Measurements from ENCODE around the gene SURF2. TPM values are rescaled to one million over a fixed set of nuclear protein-coding genes. Genes with fewer than 3 reads are reported as not detected.
A peak's percentile ranks its signal among the peaks of the same experiment; 100 is the strongest.

SURF2 gene
- total RNA-seq, 1 donor from 2014 or later = 12.0 TPM

DNA sequence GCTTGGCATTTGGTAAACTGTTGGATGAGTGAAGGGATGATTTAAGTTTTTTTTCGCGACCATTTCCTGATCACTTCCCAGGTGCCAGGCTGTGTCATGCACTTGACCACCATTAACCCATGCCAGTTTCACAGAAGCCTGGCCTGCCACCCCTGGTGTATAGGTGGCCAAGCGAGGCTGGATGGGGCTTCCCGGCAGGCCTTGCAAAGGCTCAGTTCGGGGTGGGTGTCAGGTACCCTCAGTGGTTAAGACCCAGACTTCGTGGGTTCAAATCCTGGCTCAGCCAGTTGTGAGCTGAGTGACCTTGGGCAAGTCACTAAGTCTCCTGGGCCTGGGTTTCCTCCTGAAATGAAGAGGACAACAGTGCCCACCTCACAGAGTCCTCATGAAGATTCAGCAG is 10.8 kb upstream of the SURF2 start:
- intact Hi-C loops (cut with DNase I) = no loop called here
- no peak overlapping the region for H3K4me3 ChIP-seq
- no peaks in the 10 kb centered on the region for H3K27me3 ChIP-seq
- H3K9me3 ChIP-seq = no peaks in the 10 kb centered on the region
- ATAC-seq (no peak), DNase-seq (no peak)
- H3K36me3 ChIP-seq = peaks cover 66% of the 10 kb centered on the region
- peaks cover 26% of the 10 kb centered on the region for H3K4me1 ChIP-seq
- TF ChIP-seq, protein P1, sequence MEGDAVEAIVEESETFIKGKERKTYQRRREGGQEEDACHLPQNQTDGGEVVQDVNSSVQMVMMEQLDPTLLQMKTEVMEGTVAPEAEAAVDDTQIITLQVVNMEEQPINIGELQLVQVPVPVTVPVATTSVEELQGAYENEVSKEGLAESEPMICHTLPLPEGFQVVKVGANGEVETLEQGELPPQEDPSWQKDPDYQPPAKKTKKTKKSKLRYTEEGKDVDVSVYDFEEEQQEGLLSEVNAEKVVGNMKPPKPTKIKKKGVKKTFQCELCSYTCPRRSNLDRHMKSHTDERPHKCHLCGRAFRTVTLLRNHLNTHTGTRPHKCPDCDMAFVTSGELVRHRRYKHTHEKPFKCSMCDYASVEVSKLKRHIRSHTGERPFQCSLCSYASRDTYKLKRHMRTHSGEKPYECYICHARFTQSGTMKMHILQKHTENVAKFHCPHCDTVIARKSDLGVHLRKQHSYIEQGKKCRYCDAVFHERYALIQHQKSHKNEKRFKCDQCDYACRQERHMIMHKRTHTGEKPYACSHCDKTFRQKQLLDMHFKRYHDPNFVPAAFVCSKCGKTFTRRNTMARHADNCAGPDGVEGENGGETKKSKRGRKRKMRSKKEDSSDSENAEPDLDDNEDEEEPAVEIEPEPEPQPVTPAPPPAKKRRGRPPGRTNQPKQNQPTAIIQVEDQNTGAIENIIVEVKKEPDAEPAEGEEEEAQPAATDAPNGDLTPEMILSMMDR (IDR thresholded peaks at IDR 0.05) = no peak
- H3K27ac ChIP-seq = no peak overlapping the region

DNA sequence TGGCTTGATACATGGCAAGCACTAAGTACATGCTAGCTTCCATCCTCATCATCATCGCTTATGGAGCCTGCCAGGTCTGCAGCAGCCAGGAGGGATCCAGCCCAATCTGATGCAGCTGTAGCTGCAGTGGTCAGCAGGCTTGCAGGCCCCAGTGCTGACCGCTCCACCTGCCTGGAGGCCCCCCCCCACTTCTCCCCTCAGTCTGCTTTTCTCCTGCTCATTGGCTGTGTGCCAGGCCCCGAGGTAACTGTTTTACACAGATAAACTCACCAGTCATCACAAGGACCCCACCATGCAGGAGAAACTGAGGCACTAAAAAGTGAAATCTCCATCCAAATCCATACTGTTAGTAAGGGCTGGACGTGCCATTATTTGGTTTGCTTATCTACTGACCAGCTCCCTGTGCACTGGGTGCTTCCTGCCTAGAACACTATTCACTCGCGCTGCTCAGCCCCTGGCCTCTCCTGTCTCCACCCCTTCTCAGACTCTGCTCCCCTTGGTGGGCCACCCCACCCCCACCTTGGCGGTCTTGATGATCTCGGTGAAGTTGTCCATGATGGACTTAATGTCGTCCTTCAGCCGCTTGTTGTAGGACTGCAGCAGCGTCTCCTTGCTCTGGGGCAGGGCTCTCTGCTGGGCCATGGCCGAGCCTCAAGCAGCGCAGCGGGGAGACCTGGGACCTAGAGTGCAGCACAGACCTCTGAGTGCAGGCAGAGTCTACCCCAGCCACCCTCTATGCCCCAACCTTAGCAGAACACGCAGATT is 10.1 kb upstream of the SURF2 start:
- peak overlapping the region; percentile 94 for H3K4me3 ChIP-seq
- TF ChIP-seq, protein P1 (IDR thresholded peaks at IDR 0.05) = no peak
- no peaks in the 10 kb centered on the region for H3K27me3 ChIP-seq
- intact Hi-C loops (cut with DNase I) = no loop called here
- no peak for ATAC-seq
- H3K9me3 ChIP-seq = no peaks in the 10 kb centered on the region
- H3K4me1 ChIP-seq = peaks cover 24% of the 10 kb centered on the region
- no peak for DNase-seq
- peaks cover 66% of the 10 kb centered on the region for H3K36me3 ChIP-seq
- peak overlapping the region; percentile 94 for H3K27ac ChIP-seq

DNA sequence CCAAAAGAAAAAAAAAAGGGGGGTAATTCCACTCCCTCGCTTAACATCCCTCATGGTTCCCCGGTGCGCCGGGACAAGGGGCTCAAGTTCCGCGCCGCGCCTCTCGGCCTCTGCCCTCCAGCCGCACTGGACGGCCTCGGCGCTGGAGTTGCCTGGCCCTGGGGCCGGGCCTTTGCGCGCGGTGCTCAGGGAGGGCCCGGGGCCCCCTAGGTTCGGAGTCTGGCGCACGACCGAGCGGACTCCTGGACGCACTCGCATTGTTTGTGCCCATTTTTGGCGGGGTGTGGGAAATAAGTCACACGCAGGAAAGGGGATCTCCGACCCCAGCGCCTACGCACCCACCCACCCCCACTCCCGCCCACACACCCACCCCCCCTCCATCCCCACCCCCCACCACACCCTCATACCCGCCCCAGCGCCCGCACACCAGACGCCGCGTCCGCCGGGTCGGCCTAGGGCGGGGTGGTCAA is 8.8 kb upstream of the SURF2 start:
- Histone ChIP-seq H3K9me3 (no peaks in the 10 kb centered on the region), H3K36me3 (peaks cover 69% of the 10 kb centered on the region), H3K27me3 (no peaks in the 10 kb centered on the region), H3K4me1 (peaks cover 24% of the 10 kb centered on the region), H3K27ac (peak overlapping the region; percentile 94), H3K4me3 (peak overlapping the region; percentile 94)
- intact Hi-C loops (cut with DNase I) = no loop called here
- ATAC-seq = peak; percentile 64
- TF ChIP-seq, protein P1 (IDR thresholded peaks at IDR 0.05) = no peak
- peak; percentile 76 for DNase-seq

DNA sequence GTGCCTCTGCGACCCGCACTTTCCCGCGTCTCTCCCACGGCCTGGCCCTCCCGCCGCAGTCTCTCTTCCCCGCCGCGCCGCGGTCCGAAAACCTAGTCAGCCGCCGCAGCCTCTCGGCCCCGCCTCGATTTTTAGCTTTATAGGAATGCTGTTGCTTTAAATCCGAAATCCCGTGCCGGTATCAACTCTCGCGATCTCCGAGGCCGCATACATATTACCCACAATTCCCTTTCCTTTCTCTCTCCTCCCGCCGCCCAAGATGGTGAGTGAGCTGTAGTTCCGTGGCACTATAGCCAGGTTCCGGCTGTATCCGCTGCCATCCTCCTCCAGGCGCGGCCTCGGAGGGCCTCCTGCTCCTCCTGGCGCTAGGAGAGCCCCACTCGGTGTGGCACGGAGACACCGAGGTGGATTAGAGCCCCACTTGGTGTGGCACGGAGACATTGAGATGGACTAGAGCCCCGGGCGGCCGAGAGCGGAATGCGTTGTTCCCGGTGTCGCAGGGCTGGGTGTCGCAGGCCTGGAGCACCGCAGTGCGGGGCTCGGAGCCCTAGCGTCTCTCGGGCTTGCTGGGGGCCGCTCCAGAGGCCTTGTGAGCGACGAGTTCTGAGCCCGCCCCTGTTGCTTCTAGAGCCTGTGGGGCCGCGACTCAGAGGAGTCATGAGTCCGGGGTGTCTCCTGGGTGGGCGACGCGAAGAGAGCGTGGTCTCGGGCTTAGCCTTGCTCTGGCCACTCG is 8.2 kb upstream of the SURF2 start, which contains the start of the genes MED22 and RPL7A:
TSS of gene MED22 (minus strand) at position 147 of the 733 bp plus-strand sequence. CDS start 1,469 bp downstream, outside the sequence.
TSS of gene RPL7A (plus strand) at position 234 of the 733 bp plus-strand sequence. CDS start at position 260, 26 bp downstream.
- peak within 1 kb of the TSS; percentile 94 for H3K27ac ChIP-seq
- peaks cover 24% of the 10 kb centered on the region for H3K4me1 ChIP-seq
- H3K9me3 ChIP-seq = no peaks in the 10 kb centered on the region
- peak within 1 kb of the TSS; percentile 94 for H3K4me3 ChIP-seq
- intact Hi-C loops (cut with DNase I) = no loop called here
- no peaks in the 10 kb centered on the region for H3K27me3 ChIP-seq
- ATAC-seq (peak; percentile 91), DNase-seq (peak; percentile 93)
- TF ChIP-seq, protein P1 (IDR thresholded peaks at IDR 0.05) = no peak
- H3K36me3 ChIP-seq = peaks cover 69% of the 10 kb centered on the region

DNA sequence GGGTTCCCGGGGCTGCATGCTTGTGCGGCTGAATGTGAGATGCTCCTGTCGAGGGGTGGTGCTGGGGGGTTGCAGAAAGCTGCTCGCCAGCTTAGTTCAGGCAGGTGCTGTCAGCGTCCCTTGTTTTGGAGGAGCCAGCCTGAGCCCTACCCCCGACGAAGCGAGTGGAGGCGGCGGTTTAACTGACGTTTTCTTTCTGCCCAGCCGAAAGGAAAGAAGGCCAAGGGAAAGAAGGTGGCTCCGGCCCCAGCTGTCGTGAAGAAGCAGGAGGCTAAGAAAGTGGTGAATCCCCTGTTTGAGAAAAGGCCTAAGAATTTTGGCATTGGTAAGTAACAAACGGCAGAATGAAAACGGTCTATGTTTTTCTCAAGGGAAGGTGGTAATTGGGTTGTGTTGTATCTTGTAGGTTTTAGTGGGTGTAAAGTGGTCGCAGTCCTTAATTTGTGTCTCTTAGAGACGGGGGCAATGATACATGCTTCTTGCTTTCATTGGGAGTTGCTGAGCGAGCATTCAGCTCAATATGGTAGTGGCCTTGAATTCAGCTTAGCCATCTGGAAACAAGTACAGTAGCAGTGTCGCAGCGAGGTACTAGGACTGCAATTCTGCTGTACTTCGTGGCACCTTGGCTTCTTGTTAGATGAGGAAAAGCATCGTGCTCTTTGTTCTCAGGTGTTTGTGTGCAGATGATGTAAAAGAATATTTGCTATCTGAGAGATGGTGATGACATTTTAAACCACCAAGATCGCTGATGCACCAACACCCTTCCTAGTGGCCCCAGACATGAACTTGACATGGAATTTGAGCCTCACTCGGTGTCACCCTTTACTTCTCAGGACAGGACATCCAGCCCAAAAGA is 7.4 kb upstream of the SURF2 start:
- intact Hi-C loops (cut with DNase I) = no loop called here
- TF ChIP-seq, protein P1 (IDR thresholded peaks at IDR 0.05) = no peak
- Histone ChIP-seq H3K27ac (peak overlapping the region; percentile 94), H3K27me3 (no peaks in the 10 kb centered on the region), H3K4me3 (peak overlapping the region; percentile 94), H3K9me3 (no peaks in the 10 kb centered on the region), H3K4me1 (peaks cover 24% of the 10 kb centered on the region), H3K36me3 (peaks cover 69% of the 10 kb centered on the region)
- no peak for DNase-seq
- ATAC-seq = no peak

All from upper lobe of right lung (tissue), 1 donor.